GM12874 (cell line): ENCODE measurements around the gene RASGRP2.

Experiments
- CTCF ChIP-seq: IDR thresholded peaks from 2 replicates; pipeline ENCODE4 v1.5.1; 2011; ENCODE audit warnings: low read depth, mild to moderate bottlenecking, control low read depth, low read length, moderate library complexity; ENCODE audit not compliant: insufficient read depth

The RASGRP2 gene

DNA sequence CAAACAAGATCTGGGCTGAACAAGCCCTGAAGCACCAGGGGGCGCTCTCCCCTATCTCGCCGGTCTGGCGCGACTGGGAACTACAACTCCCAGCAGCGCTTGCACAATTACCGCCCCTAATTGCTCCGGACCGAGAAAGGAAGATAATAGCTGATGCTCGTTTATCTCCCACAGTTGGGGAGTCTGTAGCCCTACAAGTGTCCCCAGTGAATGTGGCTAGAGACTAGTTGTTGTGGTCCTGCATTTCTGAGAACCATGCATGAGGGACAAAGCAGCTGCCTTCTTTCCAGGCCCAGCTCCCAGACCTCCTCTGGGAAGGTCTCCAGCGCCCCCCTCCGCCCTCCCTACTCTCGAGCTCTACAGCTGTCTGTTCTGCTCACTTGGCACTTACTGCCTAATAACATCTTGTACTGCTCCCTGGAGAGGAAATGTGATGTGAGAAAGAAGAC is 55.4 kb downstream of the RASGRP2 start:
- peak; percentile 94 for TF ChIP-seq CTCF

DNA sequence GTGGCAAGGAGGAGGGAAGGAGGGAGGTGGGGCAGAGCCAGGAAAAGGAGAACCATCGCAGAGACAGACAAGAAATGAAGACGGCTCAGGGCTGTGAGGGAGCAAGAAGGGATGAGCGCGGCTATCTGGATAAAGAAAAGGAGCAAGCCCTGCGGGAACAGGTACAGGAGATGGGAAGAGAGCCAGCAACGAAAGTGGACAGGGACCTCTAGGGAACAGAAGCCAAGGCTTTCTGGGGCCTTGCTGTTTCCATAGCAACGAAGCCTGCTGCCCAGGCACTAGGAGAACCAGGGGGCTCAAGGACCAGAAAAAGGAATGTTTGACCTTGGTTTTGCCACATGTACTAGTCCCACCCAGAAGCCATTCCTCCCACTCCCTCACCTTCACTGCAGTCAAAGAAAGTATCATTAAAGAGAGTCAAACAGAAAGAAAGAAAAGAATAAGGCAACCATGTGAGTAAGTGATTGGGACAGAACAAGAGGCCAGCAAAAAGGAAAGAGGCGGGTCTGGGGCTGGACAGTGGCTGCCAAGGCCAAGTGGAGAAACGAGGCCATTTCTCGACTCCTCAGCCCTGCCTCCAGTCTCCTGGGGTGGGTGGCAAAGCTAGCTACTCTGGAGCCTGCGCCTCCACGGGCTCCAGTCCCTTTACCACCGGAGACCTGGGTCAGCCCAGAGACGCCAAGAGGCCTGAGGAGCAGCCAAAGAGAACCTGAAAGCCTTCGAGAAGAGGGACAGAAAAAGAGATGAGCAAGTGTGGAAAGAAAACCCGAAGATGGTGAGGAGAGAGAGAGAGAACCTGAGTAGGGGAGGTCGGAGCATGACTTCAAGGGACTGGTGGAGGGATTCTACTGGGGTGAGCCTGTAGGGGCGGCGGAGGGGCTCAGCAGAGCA is 56.1 kb downstream of the RASGRP2 start:
- TF ChIP-seq CTCF, result no peak

- TF ChIP-seq CTCF, result no peak
These were observed 56.7 kb downstream of the RASGRP2 start for GRCh38 chr11:64687204-64687603.

GRCh38 chr11:64686466-64687170 is 57.3 kb downstream of the RASGRP2 start:
- TF ChIP-seq CTCF, result no peak

DNA sequence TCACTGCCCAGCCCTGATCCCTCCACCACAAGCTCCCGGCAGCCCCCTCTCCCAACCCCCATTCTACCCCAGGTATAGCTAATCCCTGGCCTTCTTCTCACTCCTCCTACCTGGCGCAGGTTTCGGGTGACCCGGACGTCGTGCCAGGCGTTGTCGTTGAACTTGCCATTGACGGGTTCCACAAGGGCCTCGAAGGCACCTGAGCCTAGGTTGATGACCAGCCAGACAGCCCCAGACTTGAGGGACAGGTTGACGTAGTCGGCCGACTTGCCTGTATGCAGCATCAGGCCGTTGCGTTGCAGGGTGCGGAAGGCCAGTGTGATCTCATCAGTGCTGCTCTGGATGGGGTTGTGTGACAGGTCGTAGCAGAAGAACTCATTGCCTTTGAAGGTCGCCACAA is 58.4 kb downstream of the RASGRP2 start:
- no peak for TF ChIP-seq CTCF

DNA sequence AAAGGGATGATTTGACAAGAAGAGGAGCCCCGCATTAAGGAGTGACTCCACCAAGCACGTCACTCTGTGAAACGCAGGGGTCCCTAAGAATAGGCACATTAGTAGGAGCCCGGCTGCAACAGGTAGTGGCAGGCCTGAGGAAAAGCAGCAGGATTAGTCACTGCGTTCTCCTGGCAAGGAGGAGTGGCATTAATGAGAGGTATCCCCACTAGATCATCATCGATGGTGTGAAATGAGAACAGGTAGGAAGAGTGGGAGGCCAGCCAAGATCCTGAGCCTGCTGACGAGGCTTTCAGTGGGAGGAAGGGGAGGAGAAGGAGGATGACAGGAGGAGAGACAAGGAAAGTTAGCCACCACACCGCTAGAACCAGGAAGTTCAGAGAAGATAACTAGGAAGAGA is 59.6 kb downstream of the RASGRP2 start:
- TF ChIP-seq CTCF, result no peak

DNA sequence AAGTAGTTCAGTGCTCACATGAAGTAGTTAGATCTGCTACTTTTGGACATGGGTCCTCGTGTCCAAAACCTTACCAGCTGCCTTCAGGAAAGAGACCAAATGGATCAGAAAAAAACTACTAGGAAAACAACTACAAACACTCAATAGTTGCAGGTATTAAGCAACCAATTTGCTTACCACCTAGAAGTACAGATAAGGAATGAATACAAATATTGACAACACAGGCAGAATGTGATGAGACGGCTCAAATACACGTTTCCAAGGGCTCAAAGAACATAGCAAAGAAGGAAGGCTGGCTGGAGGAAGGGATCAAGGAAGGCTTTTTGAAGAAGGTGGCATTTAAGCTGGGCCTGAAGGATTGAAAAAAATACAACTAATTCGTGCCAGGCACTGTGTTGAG is 62.8 kb downstream of the RASGRP2 start:
- no peak for TF ChIP-seq CTCF
